Right lung (tissue), 10 donors: ENCODE data around the gene SMS. TPM values are rescaled to one million over a fixed set of nuclear protein-coding genes. Genes with fewer than 3 reads are reported as not detected.

Experiments used
- DNase-seq, 2 donors: peaks; one replicate each; pipeline ENCODE4 v3.0.0-alpha.2; 2013
- long read RNA-seq, 8 donors: transcript quantifications; one replicate each; lab custom pipeline, GENCODE V29; 2026
- polyA plus RNA-seq, 5 donors: library from polyadenylated mRNA; unstranded; fragments of 120-200 nt; gene quantifications; one replicate each; pipeline versions ENCODE4 v1.2.1 to v1.2.3, GENCODE V29; 2013; ENCODE audit warnings: inconsistent platforms in 1 of 5, low replicate concordance in 1 of 5; ENCODE audit not compliant: insufficient read length in 5 of 5, insufficient read depth in 1 of 5

SMS gene
- polyA plus RNA-seq = 100 to 1,000 TPM in 4 of 5 donors, 10 to 100 TPM in 1; 99.3 to 120 (median 108) TPM
- long read RNA-seq, donor 1, transcript SMS-202 (11 exons, 1,837 nt) = major isoform, 42 of 268 reads
- long read RNA-seq, donor 1, partial matches to known transcripts = 225 of 268 reads
- long read RNA-seq, donor 1, other reads (novel, unspliced or antisense) = 0 of 268 reads
- long read RNA-seq, donor 2, transcript SMS-202 (11 exons, 1,837 nt) = major isoform, 24 of 38 reads
- long read RNA-seq, donor 2, partial matches to known transcripts = 14 of 38 reads
- long read RNA-seq, donor 2, other reads (novel, unspliced or antisense) = 0 of 38 reads
- long read RNA-seq, donor 3, transcript SMS-202 (11 exons, 1,837 nt) = major isoform, 20 of 64 reads
- long read RNA-seq, donor 3, partial matches to known transcripts = 44 of 64 reads
- long read RNA-seq, donor 3, other reads (novel, unspliced or antisense) = 0 of 64 reads
- long read RNA-seq, donor 4, transcript SMS-202 (11 exons, 1,837 nt) = major isoform, 13 of 50 reads
- long read RNA-seq, donor 4, partial matches to known transcripts = 37 of 50 reads
- long read RNA-seq, donor 4, other reads (novel, unspliced or antisense) = 0 of 50 reads
- long read RNA-seq, donor 5, transcript SMS-202 (11 exons, 1,837 nt) = major isoform, 32 of 194 reads
- long read RNA-seq, donor 5, partial matches to known transcripts = 162 of 194 reads
- long read RNA-seq, donor 5, other reads (novel, unspliced or antisense) = 0 of 194 reads
- long read RNA-seq, donor 6, transcript SMS-202 (11 exons, 1,837 nt) = major isoform, 32 of 176 reads
- long read RNA-seq, donor 6, partial matches to known transcripts = 144 of 176 reads
- long read RNA-seq, donor 6, other reads (novel, unspliced or antisense) = 0 of 176 reads
- long read RNA-seq, donor 7, transcript SMS-202 (11 exons, 1,837 nt) = major isoform, 25 of 61 reads
- long read RNA-seq, donor 7, partial matches to known transcripts = 35 of 61 reads
- long read RNA-seq, donor 7, other reads (novel, unspliced or antisense) = 0 of 61 reads
- long read RNA-seq, donor 8, transcript SMS-202 (11 exons, 1,837 nt) = major isoform, 12 of 34 reads
- long read RNA-seq, donor 8, partial matches to known transcripts = 22 of 34 reads
- long read RNA-seq, donor 8, other reads (novel, unspliced or antisense) = 0 of 34 reads

- DNase-seq = peak; percentile 71 to 75
Observed at GRCh38 chrX:21940356-21940829, at the start of gene SMS. SMS (plus strand) TSS chrX:21940709; CDS start chrX:21940825, 116 bp downstream.

- DNase-seq = no peak
Observed at GRCh38 chrX:21905313-21905712, 35.2 kb upstream of the SMS start.

GRCh38 chrX:21905953-21906352, 34.6 kb upstream of the SMS start:
- DNase-seq = no peak

- no peak for DNase-seq
Observed at GRCh38 chrX:21907260-21907659, 33.2 kb upstream of the SMS start.

GRCh38 chrX:21911481-21911880, 29.0 kb upstream of the SMS start:
- no peak for DNase-seq

- DNase-seq = no peak
Observed at GRCh38 chrX:21912220-21912619, 28.3 kb upstream of the SMS start.

- no peak for DNase-seq
Observed at GRCh38 chrX:21912989-21913388, 27.5 kb upstream of the SMS start.

GRCh38 chrX:21926116-21926515, 14.4 kb upstream of the SMS start:
- no peak for DNase-seq

GRCh38 chrX:21926527-21927278, 13.8 kb upstream of the SMS start:
- no peak for DNase-seq

- DNase-seq = no peak
Observed at GRCh38 chrX:21929209-21929608, 11.3 kb upstream of the SMS start.

- no peak for DNase-seq
Observed at GRCh38 chrX:21930986-21931385, 9.5 kb upstream of the SMS start.

- no peak for DNase-seq
Observed at GRCh38 chrX:21932292-21933002, 8.1 kb upstream of the SMS start.

GRCh38 chrX:21933077-21933476, 7.4 kb upstream of the SMS start:
- DNase-seq = no peak

- no peak for DNase-seq
Observed at GRCh38 chrX:21934414-21934813, 6.1 kb upstream of the SMS start.

- no peak for DNase-seq
Observed at GRCh38 chrX:21939906-21940305, 603 bp upstream of the SMS start.

- no peak for DNase-seq
Observed at GRCh38 chrX:21943460-21944135, 3.1 kb downstream of the SMS start.

- no peak for DNase-seq
Observed at GRCh38 chrX:21944136-21944615, 3.7 kb downstream of the SMS start.

GRCh38 chrX:21946925-21947641, 6.6 kb downstream of the SMS start:
- DNase-seq = no peak

- no peak for DNase-seq
Observed at GRCh38 chrX:21947671-21948070, 7.2 kb downstream of the SMS start.
